Gastroesophageal sphincter (tissue), 3 donors: ENCODE measurements around the gene PSMG3.

Experiments
- CTCF ChIP-seq, 4 experiments: fragments of 200-600 bp in 2 of 4; fragments of 450-650 bp in 2 of 4; sonication (generic) in 1 of 4; IDR thresholded peaks; one replicate each; pipeline ENCODE4 v1.5.1; 2017 to 2019; ENCODE audit warnings: antibody characterized with exemption in 4 of 4, mild to moderate bottlenecking in 2 of 4, moderate library complexity in 2 of 4
- POLR2A ChIP-seq, 2 donors: fragments of 450-650 bp; IDR thresholded peaks; one replicate each; pipeline ENCODE4 v1.6.1; 2017; ENCODE audit warnings: antibody characterized with exemption in 2 of 2, mild to moderate bottlenecking in 2 of 2, moderate library complexity in 1 of 2
- POLR2AphosphoS5 ChIP-seq: sonication (generic); formaldehyde crosslinking; IDR thresholded peaks from one replicate; pipeline ENCODE4 v1.6.1; 2017; ENCODE audit warnings: antibody characterized with exemption

- no peak for TF ChIP-seq CTCF (IDR thresholded peaks at IDR 0.05)
- TF ChIP-seq POLR2AphosphoS5: no peak
- no peak for TF ChIP-seq POLR2A (IDR thresholded peaks at IDR 0.05)
Observed at GRCh38 chr7:1533255-1533546, 36.6 kb downstream of the PSMG3 start.
